GM18858 (cell line): ENCODE data around the gene RNU1-2.
A peak's percentile ranks its signal among the peaks of the same experiment; 100 is the strongest.
"Not testable (repeated sequence)": the region's sequence is repeated elsewhere in the genome, so short reads cannot be mapped to it uniquely, and the experiment has no call there.

ENCODE experiments used
- ATAC-seq: cut with Tn5 transposase; IDR thresholded peaks from one replicate; pipeline ENCODE4 v1.9.1; 2021; ENCODE audit not compliant: unreplicated experiment

The RNU1-2 gene

DNA sequence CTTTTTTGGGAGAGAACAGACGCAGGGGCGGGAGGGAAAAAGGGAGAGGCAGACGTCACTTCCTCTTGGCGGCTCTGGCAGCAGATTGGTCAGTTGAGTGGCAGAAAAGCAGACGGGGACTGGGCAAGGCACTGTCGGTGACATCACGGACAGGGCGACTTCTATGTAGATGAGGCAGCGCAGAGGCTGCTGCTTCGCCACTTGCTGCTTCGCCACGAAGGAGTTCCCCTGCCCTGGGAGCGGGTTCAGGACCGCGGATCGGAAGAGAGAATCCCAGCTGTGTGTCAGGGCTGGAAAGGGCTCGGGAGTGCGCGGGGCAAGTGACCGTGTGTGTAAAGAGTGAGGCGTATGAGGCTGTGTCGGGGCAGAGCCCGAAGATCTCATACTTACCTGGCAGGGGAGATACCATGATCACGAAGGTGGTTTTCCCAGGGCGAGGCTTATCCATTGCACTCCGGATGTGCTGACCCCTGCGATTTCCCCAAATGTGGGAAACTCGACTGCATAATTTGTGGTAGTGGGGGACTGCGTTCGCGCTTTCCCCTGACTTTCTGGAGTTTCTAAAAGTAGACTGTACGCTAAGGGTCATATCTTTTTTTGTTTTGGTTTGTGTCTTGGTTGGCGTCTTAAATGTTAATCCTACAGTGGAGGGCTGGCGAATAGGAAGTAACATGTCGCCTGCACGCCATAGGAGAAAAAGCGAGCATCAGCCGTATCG, at the start of gene RNU1-2:
TSS of gene RNU1-2 (plus strand) at position 383 of the 718 bp plus-strand sequence.
- peak; percentile 90 for ATAC-seq

- ATAC-seq = not testable (repeated sequence)
Observed at GRCh38 chr1:16856201-16856600, 39.6 kb upstream of the RNU1-2 start.

DNA sequence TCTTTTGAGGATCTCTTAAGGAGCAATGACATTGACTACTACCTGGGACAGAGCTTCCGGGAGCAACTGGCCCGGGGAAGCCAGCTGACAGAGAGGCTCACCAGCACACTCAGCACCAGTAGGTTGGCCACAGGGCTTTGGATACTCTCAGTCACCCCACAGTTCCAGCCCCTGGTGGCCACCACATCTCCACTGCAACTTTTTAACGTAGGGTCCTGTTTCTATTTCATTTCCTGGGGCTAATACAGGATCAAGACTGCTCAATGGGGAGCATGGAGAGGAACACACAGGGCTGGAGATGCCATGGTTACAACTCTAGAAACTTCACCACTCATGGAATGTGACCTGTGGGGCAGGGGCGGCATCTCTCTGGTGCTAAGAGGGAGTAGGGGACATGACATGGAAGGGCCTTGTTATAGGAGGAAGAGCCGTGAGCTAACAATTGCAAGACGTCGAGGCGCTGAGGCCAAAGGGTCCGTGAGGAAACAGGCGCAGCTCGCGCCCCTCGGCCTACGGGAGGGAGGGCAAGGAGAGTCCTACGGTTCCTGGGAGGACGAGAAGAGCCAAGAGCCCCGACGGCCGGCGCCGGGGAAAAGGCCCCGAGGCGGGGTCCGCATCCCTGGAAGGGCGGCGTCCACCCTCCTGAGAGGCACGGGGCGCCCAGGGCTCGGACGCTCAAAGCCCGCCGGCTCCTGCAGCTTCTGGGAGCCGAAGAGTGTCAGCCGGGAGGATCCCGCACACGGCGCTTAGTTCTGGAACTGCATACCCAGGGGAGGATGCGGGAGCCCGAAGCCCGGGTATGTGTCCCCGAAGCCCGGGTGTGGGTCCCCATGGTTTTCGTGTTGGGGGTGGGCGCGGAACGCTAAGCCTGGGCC, 36.4 kb upstream of the RNU1-2 start:
- not testable (repeated sequence) for ATAC-seq

- ATAC-seq = not testable (repeated sequence)
Observed at GRCh38 chr1:16860048-16860447, 35.7 kb upstream of the RNU1-2 start.

DNA sequence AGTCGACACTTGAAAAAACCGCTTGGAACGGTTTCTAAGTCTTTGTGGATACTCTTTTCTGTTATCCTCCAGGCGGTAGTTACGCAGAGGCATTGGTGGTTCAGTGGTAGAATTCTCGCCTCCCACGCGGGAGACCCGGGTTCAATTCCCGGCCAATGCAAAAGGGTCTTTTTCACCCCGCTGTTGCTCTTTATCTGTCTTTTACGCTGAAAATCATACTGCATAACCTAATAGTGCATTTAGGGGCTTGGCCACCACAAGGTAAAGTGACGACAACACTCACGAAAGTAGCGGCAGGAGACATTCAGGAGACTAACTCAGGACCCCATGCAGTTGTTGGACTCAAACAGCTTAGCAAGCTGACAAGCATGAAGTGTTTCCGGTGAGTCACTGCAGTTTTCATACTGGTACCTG, 33.9 kb upstream of the RNU1-2 start:
- not testable (repeated sequence) for ATAC-seq

DNA sequence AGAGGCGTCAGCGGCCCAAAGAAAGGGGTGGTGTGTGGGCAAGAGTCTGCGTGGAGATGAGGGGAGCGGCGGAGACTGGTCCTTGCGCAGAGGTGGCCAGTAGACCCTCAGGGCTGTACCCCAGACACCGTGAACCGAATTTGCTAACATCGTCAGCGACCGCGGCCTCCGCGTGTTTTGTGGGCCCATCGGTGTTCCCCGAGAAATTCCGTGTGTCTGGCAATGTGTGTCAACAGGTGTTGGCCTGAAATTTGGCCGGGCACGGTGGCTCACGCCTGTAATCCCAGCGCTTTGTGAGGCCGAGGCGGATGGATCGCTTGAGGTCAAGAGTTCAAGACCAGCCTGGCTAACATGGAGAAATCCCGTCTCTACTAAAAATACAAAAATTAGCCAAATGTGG, 33.4 kb upstream of the RNU1-2 start:
- ATAC-seq = not testable (repeated sequence)

DNA sequence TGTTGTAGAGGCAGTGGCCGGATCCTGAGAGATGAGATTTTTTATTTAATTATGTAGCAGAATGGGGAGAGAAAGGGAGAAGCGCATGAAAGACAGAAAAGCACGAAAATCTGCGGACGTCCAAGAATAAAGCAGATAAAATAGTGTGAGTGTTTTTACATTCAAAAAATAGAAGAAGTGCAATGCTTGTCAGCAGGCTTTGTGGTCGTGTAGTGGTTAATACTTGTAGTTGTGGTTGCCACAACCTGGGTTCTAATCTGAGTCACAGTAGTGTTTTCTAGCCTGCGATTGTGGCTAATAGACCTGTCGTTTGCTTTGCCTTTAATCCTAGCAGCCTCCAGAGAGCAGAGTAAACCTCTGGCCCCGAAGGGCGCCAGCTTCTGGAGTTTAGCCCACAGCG, 32.8 kb upstream of the RNU1-2 start:
- not testable (repeated sequence) for ATAC-seq

DNA sequence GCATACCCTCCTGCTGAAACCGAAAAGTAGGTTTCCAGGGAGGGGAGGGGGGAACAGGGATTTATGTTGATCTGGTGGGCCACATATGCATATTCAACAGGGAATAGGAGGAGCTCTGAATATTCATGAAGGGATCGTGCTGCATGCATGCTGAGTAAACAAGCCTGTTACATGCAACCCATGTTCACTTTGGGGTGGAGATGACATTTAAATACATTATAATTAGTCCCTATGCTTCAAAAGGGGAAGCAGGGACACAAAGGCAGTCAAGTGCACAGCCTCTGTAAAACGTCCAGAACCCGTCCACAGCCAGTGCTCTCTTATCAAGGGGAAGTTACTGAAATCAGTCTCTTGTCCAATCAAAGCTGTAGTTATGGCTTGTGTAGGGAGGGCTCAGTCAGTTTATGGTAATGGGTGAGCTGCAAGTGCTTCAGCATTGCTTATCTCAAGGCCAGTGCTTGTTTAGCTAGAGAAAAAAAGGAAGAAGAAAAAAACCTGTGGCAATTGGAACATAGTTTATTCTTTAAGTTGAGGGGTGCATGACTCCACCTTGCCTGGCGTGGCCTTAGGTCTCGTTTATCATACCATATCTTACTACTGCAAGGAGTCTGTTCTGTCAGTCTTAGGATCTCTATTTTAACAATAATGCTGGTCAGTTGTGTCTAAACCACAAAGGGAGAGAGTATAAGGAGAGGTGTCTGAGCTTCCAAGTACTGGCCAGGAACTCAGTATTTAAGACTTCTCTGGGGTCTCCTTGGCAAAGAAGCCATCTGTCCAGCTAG, 28.7 kb upstream of the RNU1-2 start:
- ATAC-seq = not testable (repeated sequence)

DNA sequence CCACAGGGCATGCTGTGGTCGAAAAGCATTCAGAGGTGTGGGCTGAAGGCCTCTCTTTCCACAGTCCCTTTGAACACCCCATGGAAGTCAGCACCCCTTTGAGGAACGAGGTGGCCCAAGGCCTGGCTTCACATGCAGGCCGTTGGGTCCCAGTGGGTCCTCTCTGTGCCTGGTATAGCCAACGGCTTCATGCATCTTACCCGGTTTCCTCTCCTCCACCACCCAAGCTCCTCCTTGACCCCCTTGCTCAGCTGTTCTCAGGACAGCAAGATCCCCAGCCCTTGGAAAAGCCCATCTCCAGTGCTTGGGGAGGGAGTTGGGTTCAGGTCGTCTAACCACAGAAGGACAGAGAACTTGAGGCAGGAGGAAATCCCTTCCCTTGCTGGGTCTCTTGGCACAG, 27.0 kb upstream of the RNU1-2 start:
- ATAC-seq = not testable (repeated sequence)

DNA sequence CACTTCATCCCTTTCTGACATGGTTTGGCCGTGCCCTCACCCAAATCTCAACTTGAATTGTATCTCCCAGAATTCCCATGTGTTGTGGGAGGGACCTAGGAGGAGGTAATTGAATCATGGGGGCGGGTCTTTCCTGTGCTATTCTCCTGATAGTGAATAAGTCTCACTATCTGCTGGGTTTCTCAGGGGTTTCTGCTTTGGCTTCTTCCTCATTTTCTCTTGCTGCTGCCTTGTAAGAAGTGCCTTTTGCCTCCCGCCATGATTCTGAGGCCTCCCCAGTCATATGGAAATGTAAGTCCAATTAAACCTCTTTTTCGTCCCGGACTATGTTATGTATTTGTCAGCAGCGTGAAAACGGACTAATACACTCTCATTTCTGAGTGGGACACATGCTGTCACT, 25.8 kb upstream of the RNU1-2 start:
- ATAC-seq = not testable (repeated sequence)

- ATAC-seq = not testable (repeated sequence)
Observed at GRCh38 chr1:16871171-16871570, 24.6 kb upstream of the RNU1-2 start.

DNA sequence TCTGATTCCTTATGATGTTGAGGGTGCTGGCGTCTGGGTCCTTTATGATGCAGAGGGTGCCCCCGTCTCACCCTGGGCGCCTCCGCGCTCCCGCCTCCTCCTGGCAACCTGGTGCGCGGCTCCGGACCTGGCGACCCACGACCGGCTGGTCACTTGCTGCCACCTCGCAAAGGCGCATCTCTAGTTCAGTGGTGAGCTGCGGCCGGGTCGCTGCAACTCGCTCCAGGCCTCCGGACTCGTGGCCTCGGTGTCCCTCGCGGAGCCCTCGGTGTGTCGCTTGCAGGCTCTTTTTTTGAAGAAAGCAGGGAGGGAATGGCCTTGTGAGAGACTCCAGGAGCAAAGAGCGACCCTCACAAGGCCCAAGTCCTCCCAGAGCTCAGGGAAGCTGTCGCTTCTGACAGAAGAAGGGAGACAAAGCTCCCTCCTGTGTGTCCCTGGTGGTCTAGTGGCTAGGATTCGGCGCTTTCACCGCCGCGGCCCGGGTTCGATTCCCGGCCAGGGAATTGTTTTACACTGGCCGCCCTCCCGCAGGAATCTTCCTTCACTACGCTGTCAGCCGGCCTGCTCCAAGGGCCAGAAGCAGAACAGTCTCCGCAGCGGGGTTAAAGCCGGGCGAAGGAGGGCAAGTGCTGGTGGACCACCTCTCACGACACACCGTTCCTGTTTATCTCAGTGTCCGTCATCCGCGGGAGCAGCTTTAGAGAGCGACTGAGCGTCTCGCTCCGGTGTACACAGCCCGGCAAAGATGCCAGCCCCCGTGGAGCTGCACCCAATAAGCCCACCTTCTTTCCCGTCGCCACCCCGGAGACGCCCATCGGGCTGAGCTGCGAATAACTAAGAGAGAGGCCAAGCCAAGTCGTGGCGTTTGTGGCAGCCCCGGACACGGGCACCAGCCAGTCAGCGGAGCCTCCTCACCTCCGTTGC, 23.4 kb upstream of the RNU1-2 start:
- ATAC-seq = not testable (repeated sequence)

DNA sequence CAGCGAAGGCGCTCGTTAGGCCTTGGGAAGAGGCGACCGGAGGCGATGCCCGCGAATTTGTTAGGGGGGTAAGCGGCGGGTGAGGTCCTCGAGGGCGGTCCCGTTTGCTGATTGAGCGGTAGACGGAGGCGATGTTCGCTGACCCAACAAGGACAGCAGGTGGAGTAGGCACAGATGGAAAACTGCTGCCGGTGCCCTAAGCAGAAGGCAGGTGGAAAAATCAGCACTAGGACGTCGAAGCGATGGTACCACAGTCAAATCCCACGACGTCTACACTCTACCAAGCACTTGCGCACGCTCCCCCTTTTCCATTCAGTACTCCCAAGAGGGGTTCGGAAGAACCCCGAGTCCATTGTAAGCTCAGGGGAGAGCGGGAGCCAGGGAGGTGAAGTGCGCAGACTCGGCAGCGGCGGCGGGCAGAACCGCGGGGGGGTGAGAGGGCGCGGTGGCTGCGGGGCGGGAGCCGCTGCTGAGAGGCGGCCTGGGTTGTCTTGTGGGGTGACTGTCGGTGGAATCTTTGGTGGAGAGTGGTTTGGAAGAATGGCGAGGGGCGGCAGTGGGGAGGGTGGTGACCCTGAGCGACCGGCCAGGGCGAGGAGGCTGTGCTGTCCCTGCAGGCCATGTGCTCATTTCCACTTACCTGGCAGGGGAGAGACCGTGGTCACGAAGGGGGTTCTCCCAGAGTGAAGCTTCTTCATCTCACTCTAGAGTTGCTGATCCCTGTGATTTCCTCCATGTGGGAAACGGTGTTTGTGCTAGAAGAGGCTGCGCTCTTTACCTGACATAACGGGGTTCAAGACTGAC, 22.5 kb upstream of the RNU1-2 start:
- ATAC-seq = not testable (repeated sequence)

DNA sequence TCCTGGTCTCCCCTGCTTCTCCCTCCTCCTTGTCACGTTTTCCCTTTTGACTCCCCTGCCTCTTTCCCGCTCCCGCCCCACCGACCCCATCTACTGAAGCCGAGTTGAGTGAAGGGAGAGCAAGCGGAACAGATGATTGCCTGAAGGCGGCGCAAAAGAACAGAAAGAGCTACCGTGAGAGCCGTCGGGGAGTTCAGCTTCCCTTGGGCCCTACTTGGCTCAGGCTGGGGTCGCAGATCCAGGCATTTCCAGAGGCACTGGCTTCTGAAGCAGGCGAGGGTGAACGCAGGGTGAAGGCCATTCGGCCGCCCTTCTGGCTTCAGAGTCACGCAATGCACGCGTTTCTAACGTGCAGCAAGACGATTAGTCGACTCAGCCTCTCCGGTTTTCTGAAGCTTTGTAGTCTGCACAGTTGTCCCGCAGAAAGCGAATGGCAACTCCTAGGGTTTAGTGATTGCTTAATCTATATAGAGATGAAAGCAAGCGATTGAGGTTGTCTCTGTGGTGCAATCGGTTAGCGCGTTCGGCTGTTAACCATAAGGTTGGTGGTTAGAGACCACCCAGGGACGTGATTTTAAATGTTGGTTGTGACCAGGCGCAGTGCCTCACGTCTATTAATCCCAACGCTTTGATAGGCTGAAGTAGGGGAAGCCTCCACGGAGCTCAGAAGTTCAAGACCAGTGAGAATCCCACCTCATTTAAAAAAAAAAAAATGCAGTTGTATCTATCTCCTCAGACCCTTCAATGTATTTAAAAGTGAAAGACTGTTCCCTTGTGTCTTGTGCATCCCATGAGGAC, 20.6 kb upstream of the RNU1-2 start:
- ATAC-seq = not testable (repeated sequence)

- not testable (repeated sequence) for ATAC-seq
Observed at GRCh38 chr1:16881742-16882141, 14.0 kb upstream of the RNU1-2 start.

- ATAC-seq = no peak
Observed at GRCh38 chr1:16882986-16883385, 12.8 kb upstream of the RNU1-2 start.

DNA sequence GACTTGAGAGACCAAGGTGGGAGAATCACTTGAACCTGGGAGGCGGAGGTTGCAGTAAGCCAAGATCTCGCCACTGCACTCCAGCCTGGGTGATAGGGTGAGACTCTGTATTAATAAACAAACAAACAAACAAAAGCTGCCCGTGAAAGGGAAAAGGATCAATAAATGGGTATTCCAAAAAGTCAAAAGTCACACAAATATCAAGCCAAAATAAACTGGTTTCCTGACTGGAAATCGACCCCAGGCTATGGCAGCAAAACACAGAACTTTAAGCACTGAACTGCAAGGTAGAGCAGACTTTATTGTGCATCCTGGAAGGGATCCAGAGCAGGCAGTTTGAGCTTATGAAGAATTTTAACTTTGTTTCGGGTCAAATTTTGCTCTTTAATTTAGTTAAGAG, 11.3 kb upstream of the RNU1-2 start:
- ATAC-seq = not testable (repeated sequence)

GRCh38 chr1:16886860-16887605, 8.7 kb upstream of the RNU1-2 start:
- ATAC-seq = no peak
